Measurements from ENCODE around the gene MIF4GD. TPM values are rescaled to one million over a fixed set of nuclear protein-coding genes. Genes with fewer than 3 reads are reported as not detected.

MIF4GD gene
- total and polyA plus RNA-seq, 9 of the 15 experiments (the other 6 are each of a cell fraction or from before 2014, with no cell fraction given): 11.8 to 63.8 (median 28.1) TPM

GRCh38 chr17:75288770-75289114 lies 17.7 kb upstream of the MIF4GD start (continued):
- no peak for TF ChIP-seq STAT5A (IDR thresholded peaks at IDR 0.05; ENCODE audit: borderline replicate concordance, low read length)
- no peak for TF ChIP-seq ZBTB40 (IDR thresholded peaks at IDR 0.05)
- no peak for TF ChIP-seq ZBTB40 (CRISPR knock-in tag; IDR thresholded peaks at IDR 0.05)
- TF ChIP-seq PCBP1 (IDR thresholded peaks at IDR 0.05; ENCODE audit: low read depth, low read length, poor library complexity, severe bottlenecking): no peak
- no peak for TF ChIP-seq ATF3 (IDR thresholded peaks at IDR 0.05)
- no peak for TF ChIP-seq ATF3 (CRISPR knock-in tag; conservative IDR thresholded peaks at IDR 0.05)
- TF ChIP-seq NR2C2 (CRISPR knock-in tag; IDR thresholded peaks at IDR 0.05): 0 out of 2 replicates have a peak, but pooled peaks have one; percentile 36
- no peak for TF ChIP-seq NR2C2 (tag; IDR thresholded peaks at IDR 0.05)
- TF ChIP-seq SIN3A (IDR thresholded peaks at IDR 0.05; ENCODE audit: borderline replicate concordance in 2 of 2, control insufficient read depth in 1 of 2, low read depth in 2 of 2, low read length in 2 of 2): 0 out of 4 replicates have a peak, but pooled peaks of 1 of the 2 experiments have one; percentile 46
- TF ChIP-seq FOXP1 (CRISPR knock-in tag; IDR thresholded peaks at IDR 0.05): 0 out of 2 replicates have a peak, but pooled peaks have one; percentile 20
- no peak for TF ChIP-seq KDM2B (CRISPR knock-in tag; IDR thresholded peaks at IDR 0.05)
- TF ChIP-seq ZFP91 (CRISPR knock-in tag; IDR thresholded peaks at IDR 0.05): 0 out of 2 replicates have a peak, but pooled peaks have one; percentile 19
- TF ChIP-seq GATA2 (CRISPR knock-in tag; IDR thresholded peaks at IDR 0.05): no peak
- 0 out of 2 replicates have a peak, but pooled peaks have one; percentile 30 for TF ChIP-seq SMAD4 (CRISPR knock-in tag; conservative IDR thresholded peaks at IDR 0.05)
- TF ChIP-seq CCAR2 (IDR thresholded peaks at IDR 0.05; ENCODE audit: low read depth, low read length): no peak

Data from K562 (cell line).